Melanocyte of skin (primary cell): ENCODE results near the gene CR1. TPM values are rescaled to one million over a fixed set of nuclear protein-coding genes. Genes with fewer than 3 reads are reported as not detected.

ENCODE experiments used
- total RNA-seq, 2 donors: library from RNA; depleted of rRNA; stranded (reverse); fragments of >200 nt; gene quantifications; 2 replicates each; pipeline ENCODE4 v1.2.3, GENCODE V29; 2012

Gene CR1
- not detected for total RNA-seq

GRCh38 chr1:207495801-207496792 lies at the start of gene CR1:
TSS of gene CR1 (plus strand) at chr1:207496157. CDS start at chr1:207496268, 111 bp downstream.

DNA sequence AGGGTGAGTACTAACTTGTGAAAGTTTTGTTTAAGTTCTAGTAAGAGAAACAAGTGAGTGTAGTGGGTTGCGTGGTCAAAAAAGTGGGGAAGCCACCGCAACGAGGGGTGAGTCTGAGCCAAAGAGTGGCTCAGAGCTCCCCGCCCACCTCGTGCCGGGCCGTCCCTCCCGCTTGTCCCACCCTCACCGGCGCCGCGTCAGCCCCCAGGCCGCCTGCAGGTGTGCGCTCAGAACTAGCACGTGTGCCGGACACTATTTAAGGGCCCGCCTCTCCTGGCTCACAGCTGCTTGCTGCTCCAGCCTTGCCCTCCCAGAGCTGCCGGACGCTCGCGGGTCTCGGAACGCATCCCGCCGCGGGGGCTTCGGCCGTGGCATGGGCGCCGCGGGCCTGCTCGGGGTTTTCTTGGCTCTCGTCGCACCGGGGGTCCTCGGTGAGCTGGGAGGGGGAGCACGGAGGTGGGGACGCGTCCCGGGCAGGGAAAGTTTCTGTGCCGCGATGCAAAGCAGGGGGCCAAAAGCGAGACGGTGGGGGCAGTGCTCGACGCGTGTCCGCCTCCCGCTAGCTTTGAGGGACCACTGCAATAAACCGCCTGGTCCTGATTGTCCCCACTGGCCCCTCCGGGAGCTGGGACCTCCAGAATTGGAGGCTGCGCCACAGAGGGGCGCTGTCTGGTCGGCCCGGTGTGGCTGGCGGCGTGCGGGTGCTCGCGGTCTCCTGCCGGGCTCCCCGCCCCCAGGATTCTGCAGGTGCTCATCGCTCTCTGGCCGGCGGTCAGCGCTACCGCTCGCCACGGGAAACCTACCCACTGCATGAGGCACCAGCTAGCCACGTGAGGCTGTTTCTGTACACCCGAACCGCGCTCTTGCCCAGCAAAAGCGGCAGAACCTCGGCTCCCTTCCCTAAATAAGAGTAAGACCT lies 41.7 kb upstream of the CR1 start, which contains the start of gene CR2:
CR2 (plus strand) TSS at position 283 of the 919 bp plus-strand sequence; CDS start at position 374, 91 bp downstream.

GRCh38 chr1:207644852-207645634 lies 149.1 kb downstream of the CR1 start, which contains the start of gene CR1L:
TSS of gene CR1L (plus strand) at chr1:207645133. CDS start at chr1:207645234, 101 bp downstream.

Other genes starting within 250 kb of the CR1 start
- 10 to 100 TPM; 31.6 to 50.9 TPM for gene CD55, start 174.5 kb upstream of the CR1 start, total RNA-seq
- not detected for gene CR2, start 41.8 kb upstream of the CR1 start, total RNA-seq
- gene CR1L, start 149.0 kb downstream of the CR1 start, total RNA-seq: under 1 TPM in 1 of 2 donors, not detected in 1; under 0.01 TPM